Transverse colon (tissue), 4 donors: ENCODE data around the gene IGSF3.

ENCODE experiments used
- CTCF ChIP-seq, 5 experiments: fragments of 200-600 bp in 3 of 5; fragments of 450-650 bp in 2 of 5; sonication (generic) in 3 of 5; IDR thresholded peaks; 1 replicate in 2 of 5; 2 replicates in 3 of 5; pipeline ENCODE4 v1.5.1; 2016 to 2017; ENCODE audit warnings: antibody characterized with exemption in 5 of 5, inconsistent platforms in 3 of 5, mild to moderate bottlenecking in 2 of 5, moderate library complexity in 1 of 5
- EP300 ChIP-seq: sonication (generic); formaldehyde crosslinking; IDR thresholded peaks from one replicate; pipeline ENCODE4 v1.6.1; 2017; ENCODE audit warnings: antibody characterized with exemption, low read depth
- POLR2A ChIP-seq: fragments of 450-650 bp; IDR thresholded peaks from one replicate; pipeline ENCODE4 v1.6.1; 2016; ENCODE audit warnings: antibody characterized with exemption, mild to moderate bottlenecking, moderate library complexity
- POLR2AphosphoS5 ChIP-seq, 3 donors: sonication (generic); formaldehyde crosslinking; IDR thresholded peaks; one replicate each; pipeline ENCODE4 v1.6.1; 2016; ENCODE audit warnings: antibody characterized with exemption in 3 of 3

GRCh38 chr1:116667078-116667574 is 407 bp downstream of the IGSF3 start:
- TF ChIP-seq POLR2A (no peak), CTCF (IDR thresholded peaks at IDR 0.05) (no peak), EP300 (no peak), POLR2AphosphoS5 (IDR thresholded peaks at IDR 0.05) (no peak)
